ENCODE data around the gene ZBTB11. TPM values are rescaled to one million over a fixed set of nuclear protein-coding genes. Genes with fewer than 3 reads are reported as not detected.

Gene ZBTB11
- total and polyA plus RNA-seq, 2 of the 13 experiments (the other 11 are each of a cell fraction or from before 2014, with no cell fraction given), result 5.9 to 18.1 TPM

GRCh38 chr3:101631098-101631796 lies 45.7 kb downstream of the ZBTB11 start:
- H3K9me3 ChIP-seq (ENCODE audit: low read length), result no peaks in the 10 kb centered on the region
- peaks cover 27% of the 10 kb centered on the region for H3K4me1 ChIP-seq (ENCODE audit: insufficient read depth, low read length)
- no peak for FAIRE-seq
- TF ChIP-seq ATAD3A (CRISPR knock-in tag; IDR thresholded peaks at IDR 0.05) (no peak), CREB3 (CRISPR knock-in tag; IDR thresholded peaks at IDR 0.05) (no peak)
- ATAC-seq, result no peak
- ChIA-PET POLR2A (interaction anchor here (1.0 kb wide), 1 partner anchor 57 kb away, joined by 3 read pairs; the partner anchor contains the start of gene PCNP), CTCF (ENCODE audit: low intra/inter-chr PET ratio, low total read pairs) (no interaction called here)
- no peak overlapping the region for H2AFZ ChIP-seq (ENCODE audit: low read length)
- in situ Hi-C loops (cut with HindIII; ENCODE audit: extremely low pct_ligation_motif_present, low pct_unique_long_range_greater_than_20kb) (loop anchor here (25.0 kb wide), 2 partner anchors 394 to 569 kb away; no protein-coding TSS in a partner anchor), intact Hi-C loops (cut with micrococcal nuclease; ENCODE audit: unreplicated experiment) (loop anchor here (10.0 kb wide), 2 partner anchors 116 to 396 kb away; partner anchors contain the start of gene SENP7)
- H3K79me2 ChIP-seq (ENCODE audit: insufficient read depth, low read length), result no peaks in the 10 kb centered on the region
- no TSS peak for BruUV-seq (replicated peaks)
- no peak overlapping the region for H3K4me3 ChIP-seq (replicated peaks in 1 of 3; ENCODE audit: insufficient read depth in 1 of 3, low read depth in 2 of 3, low read length in 3 of 3)
- H3K9ac ChIP-seq (ENCODE audit: insufficient read depth, low read depth, low read length), result no peak overlapping the region
- H4K20me1 ChIP-seq (ENCODE audit: insufficient read depth, low read length), result no peaks in the 10 kb centered on the region
- no peak overlapping the region for H3K4me2 ChIP-seq (ENCODE audit: low read depth, low read length)
- no peaks in the 10 kb centered on the region for H3K36me3 ChIP-seq (replicated peaks in 1 of 2; ENCODE audit: control insufficient read depth in 1 of 2, insufficient read depth in 2 of 2, low read length in 2 of 2)
- no peak overlapping the region for H3K27ac ChIP-seq (ENCODE audit: extremely low read length, insufficient read depth, low read length)
- DNase-seq (ENCODE audit: low spot score), result no peak
- 95% methylated on average over 1 of the region's 1 CpG for WGBS (ENCODE audit: low lambda C conversion rate)
- H3K27me3 ChIP-seq (ENCODE audit: control insufficient read depth in 1 of 2, insufficient read depth in 2 of 2, low read length in 2 of 2), result peaks cover 0 to 21% of the 10 kb centered on the region in 2 experiments; a peak in 3 of 5 replicates

GRCh38 chr3:101629219-101629618 lies 47.7 kb downstream of the ZBTB11 start:
- H3K4me1 ChIP-seq (ENCODE audit: insufficient read depth, low read length), result peaks cover 18% of the 10 kb centered on the region
- FAIRE-seq (no peak), DNase-seq (ENCODE audit: low spot score) (no peak), ATAC-seq (no peak)
- no peaks in the 10 kb centered on the region for H3K36me3 ChIP-seq (replicated peaks in 1 of 2; ENCODE audit: control insufficient read depth in 1 of 2, insufficient read depth in 2 of 2, low read length in 2 of 2)
- no TSS peak for BruUV-seq (replicated peaks)
- H3K27ac ChIP-seq (ENCODE audit: extremely low read length, insufficient read depth, low read length), result no peak overlapping the region
- in situ Hi-C loops (cut with HindIII; ENCODE audit: extremely low pct_ligation_motif_present, low pct_unique_long_range_greater_than_20kb), result loop anchor here (25.0 kb wide), 2 partner anchors 392 to 567 kb away; no protein-coding TSS in a partner anchor
- intact Hi-C loops (cut with micrococcal nuclease; ENCODE audit: unreplicated experiment), result no loop called here
- no peak overlapping the region for H3K4me2 ChIP-seq (ENCODE audit: low read depth, low read length)
- peaks cover 0 to 14% of the 10 kb centered on the region in 2 experiments; a peak in 3 of 5 replicates for H3K27me3 ChIP-seq (ENCODE audit: control insufficient read depth in 1 of 2, insufficient read depth in 2 of 2, low read length in 2 of 2)
- H3K9ac ChIP-seq (ENCODE audit: insufficient read depth, low read depth, low read length), result no peak overlapping the region
- H3K79me2 ChIP-seq (ENCODE audit: insufficient read depth, low read length), result no peaks in the 10 kb centered on the region
- ChIA-PET CTCF (ENCODE audit: low intra/inter-chr PET ratio, low total read pairs) (no interaction called here), POLR2A (no interaction called here)
- H3K9me3 ChIP-seq (ENCODE audit: low read length), result no peaks in the 10 kb centered on the region
- H2AFZ ChIP-seq (ENCODE audit: low read length), result no peak overlapping the region
- no peaks in the 10 kb centered on the region for H4K20me1 ChIP-seq (ENCODE audit: insufficient read depth, low read length)
- H3K4me3 ChIP-seq (replicated peaks in 1 of 3; ENCODE audit: insufficient read depth in 1 of 3, low read depth in 2 of 3, low read length in 3 of 3), result no peak overlapping the region
- TF ChIP-seq PHF20 (CRISPR knock-in tag; IDR thresholded peaks at IDR 0.05), result no peak
- no peak for TF ChIP-seq HNRNPLL (IDR thresholded peaks at IDR 0.05; ENCODE audit: low read depth, low read length, poor library complexity, severe bottlenecking)
- no peak for TF ChIP-seq PRDM4 (CRISPR knock-in tag; IDR thresholded peaks at IDR 0.05; ENCODE audit: borderline replicate concordance)
- TF ChIP-seq ZNF337 (CRISPR knock-in tag; IDR thresholded peaks at IDR 0.05; ENCODE audit: borderline replicate concordance, low read depth), result no peak
- no peak for TF ChIP-seq POLR2AphosphoS5 (IDR thresholded peaks at IDR 0.05; ENCODE audit: low read depth, low read length)
- TF ChIP-seq ZNF572 (CRISPR knock-in tag; IDR thresholded peaks at IDR 0.05), result no peak
- no peak for TF ChIP-seq ZNF136 (CRISPR knock-in tag; IDR thresholded peaks at IDR 0.05; ENCODE audit: low read depth)
- no peak for TF ChIP-seq KAT8 (CRISPR knock-in tag; IDR thresholded peaks at IDR 0.05)
- TF ChIP-seq ZBTB46 (CRISPR knock-in tag; IDR thresholded peaks at IDR 0.05; ENCODE audit: borderline replicate concordance), result no peak

Data from HepG2 (cell line).